GM10266 (cell line): ENCODE results near the gene PTPN22.

Experiments used
- DNase-seq: peaks from one replicate; pipeline ENCODE4 v3.0.0; 2012; ENCODE audit errors: extremely low spot score
- TF ChIP-seq, protein P1 (sequence below): IDR thresholded peaks from 2 replicates; pipeline ENCODE4 v1.5.1; 2012; ENCODE audit warnings: mild to moderate bottlenecking, low read depth; ENCODE audit not compliant: control insufficient read depth, insufficient read depth; ENCODE audit errors: missing control alignments

Gene PTPN22

DNA sequence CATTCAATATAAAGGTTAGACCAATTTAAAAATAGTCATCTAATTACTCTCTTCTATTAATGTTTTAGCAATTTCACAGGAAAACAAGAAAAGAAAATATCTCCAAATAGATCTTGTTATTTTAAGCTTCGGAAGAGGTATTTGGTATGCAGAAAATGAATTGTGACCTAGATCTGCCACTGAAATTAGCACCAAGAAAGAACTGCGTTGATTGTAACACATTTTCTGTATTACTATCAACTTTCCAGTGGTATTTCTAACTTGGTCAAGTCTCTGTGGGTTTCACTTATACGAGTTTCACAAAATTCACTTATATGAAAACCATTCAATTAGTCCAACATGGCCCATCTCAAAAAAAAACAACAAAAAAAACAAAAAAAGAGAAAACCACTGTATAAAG is 71.0 kb downstream of the PTPN22 start:
- DNase-seq = no peak
- TF ChIP-seq, protein P1, sequence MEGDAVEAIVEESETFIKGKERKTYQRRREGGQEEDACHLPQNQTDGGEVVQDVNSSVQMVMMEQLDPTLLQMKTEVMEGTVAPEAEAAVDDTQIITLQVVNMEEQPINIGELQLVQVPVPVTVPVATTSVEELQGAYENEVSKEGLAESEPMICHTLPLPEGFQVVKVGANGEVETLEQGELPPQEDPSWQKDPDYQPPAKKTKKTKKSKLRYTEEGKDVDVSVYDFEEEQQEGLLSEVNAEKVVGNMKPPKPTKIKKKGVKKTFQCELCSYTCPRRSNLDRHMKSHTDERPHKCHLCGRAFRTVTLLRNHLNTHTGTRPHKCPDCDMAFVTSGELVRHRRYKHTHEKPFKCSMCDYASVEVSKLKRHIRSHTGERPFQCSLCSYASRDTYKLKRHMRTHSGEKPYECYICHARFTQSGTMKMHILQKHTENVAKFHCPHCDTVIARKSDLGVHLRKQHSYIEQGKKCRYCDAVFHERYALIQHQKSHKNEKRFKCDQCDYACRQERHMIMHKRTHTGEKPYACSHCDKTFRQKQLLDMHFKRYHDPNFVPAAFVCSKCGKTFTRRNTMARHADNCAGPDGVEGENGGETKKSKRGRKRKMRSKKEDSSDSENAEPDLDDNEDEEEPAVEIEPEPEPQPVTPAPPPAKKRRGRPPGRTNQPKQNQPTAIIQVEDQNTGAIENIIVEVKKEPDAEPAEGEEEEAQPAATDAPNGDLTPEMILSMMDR = no peak

DNA sequence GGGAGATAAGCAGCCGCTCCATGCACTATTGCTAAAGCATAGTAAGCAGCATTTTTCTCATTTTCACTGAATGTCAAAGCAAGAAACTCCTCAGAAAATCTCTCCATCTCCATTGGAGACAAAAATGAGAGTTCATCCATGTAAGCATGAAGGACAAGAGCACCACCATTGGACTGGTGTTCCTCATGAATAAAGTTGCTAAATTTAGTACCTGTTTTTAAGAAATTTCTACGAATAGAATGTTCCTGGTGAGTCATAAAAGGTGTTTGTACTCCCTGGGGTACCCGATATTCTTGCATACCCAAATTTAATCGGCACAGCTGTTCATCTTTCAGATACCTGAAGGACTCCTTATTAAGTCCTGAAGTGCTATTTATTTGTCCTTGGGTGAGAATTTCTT is 74.0 kb downstream of the PTPN22 start:
- TF ChIP-seq, protein P1 = no peak
- no peak for DNase-seq

DNA sequence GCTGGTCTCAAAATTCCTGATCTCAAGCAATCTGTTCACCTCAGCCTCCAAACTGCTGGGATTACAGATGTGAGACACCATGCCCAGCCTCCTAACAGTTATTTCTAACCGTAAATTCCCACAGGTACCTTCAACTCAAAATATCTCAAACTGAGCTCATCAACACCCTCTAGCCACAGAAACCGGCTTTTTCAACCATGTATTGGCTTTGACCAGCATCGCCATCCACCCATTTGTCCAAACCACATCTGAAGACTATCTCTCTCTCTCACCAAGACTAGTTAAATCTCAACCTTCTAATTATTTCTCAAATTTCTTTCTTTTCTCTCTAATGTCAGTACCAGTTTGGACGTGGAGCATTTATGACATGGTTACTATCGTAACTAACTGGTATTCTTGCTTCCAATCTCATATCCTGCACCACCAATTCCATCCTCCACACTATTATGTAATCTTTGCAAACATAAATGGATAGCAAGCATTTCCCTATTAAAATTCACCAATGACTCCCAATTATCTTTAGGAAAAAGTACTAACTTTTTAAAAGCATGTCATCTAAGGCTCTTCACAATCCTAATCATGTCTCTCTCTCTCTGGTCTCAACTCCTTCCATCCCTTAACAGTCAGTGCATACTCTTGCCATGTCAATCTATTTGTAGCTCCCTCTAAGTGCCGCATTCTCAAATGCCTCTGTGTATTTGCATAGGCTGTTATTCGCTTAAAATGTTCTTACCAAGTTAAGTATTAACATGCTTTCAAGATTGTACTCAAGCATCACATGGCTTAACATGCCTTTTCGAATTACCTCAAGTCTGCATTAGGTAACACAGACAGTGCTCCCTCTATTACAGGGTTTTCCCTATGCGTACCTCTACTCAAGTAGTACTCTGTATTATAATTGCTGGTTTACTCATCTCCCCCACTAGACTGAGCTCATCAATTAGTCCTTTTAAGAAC is 77.4 kb downstream of the PTPN22 start:
- DNase-seq = no peak
- TF ChIP-seq, protein P1 = no peak

DNA sequence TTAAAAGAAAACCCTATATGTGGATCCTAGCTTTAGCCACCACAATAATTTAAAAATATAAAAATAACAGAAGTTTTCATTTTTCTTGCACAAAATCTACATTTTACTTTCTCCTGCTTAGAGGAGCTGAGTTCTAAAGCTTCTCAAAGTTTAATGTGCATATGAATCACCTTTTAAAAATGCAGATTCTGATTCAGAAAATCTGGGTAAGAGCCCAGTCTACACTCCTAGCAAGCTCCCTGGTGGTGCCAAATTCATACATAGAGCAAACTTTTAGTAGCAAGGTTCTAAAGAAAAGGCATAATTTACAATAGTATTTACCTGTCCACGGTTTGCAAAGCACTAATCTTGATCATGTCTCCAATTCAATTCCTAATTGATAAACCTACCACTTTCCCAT is 78.5 kb downstream of the PTPN22 start:
- TF ChIP-seq, protein P1 = no peak
- DNase-seq = no peak

DNA sequence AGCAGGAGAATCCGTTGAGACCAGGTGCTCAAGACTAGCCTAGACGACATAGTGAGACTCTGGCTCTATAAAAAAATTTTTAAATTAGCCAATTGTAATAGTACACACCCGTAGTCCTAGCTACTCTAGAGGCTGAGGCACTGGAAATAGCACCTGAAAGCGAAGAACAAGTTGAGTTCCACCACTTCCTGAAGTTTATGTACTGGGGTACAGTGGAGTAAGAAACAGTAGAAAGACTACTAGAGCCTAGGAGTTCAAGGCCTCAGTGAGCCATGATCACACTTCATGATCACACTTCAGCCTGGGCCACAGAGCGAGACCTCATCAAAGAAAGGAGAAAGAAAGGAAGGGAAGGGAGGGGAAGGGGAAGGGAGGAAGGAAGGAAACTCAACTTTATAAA is 79.0 kb downstream of the PTPN22 start:
- TF ChIP-seq, protein P1 = no peak
- no peak for DNase-seq

DNA sequence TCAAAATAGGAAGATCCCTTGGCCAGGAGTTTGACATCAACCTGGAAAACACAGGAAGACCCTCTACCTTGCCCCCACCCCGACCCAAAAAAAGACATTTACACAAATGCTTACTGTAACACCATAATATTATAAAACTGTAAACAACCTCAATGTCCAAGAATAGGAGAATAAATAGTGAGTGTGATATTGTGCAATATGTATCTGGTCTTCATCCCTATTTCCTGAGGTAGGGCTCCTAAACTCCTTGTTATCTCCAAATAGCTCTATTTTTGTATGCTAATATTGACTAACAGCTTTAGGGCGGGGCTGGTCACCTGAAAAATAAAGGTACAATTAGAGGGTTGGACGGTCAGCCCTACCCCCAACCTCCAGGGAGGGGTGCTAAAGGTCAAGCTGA is 82.7 kb downstream of the PTPN22 start:
- no peak for DNase-seq
- TF ChIP-seq, protein P1 = no peak

DNA sequence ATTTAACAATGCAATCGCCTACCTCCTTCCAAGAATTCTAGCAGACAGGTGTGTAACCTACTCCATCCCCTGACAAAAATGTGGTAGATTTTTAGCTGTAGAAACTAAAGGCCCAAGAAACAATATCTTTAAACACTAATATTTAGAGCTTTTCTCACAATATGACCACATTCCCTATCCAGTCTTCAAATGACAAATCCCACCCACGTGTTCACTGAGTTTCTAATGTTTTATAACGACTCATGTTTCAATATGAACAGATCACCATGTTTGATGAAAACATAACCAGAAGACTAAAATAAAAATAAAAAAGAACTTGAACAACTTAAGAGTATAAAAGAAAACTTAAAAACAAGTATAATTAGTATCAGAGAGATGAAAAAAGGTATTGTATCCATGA is 83.8 kb downstream of the PTPN22 start:
- TF ChIP-seq, protein P1 = no peak
- no peak for DNase-seq
